ENCODE measurements around the gene OTX1. TPM values are rescaled to one million over a fixed set of nuclear protein-coding genes. Genes with fewer than 3 reads are reported as not detected.

OTX1 gene
- total and polyA plus RNA-seq, 10 of the 15 experiments (the other 5 are each of a cell fraction or from before 2014, with no cell fraction given) = 0.04 to 0.67 (median 0.23) TPM; not detected in 2

DNA sequence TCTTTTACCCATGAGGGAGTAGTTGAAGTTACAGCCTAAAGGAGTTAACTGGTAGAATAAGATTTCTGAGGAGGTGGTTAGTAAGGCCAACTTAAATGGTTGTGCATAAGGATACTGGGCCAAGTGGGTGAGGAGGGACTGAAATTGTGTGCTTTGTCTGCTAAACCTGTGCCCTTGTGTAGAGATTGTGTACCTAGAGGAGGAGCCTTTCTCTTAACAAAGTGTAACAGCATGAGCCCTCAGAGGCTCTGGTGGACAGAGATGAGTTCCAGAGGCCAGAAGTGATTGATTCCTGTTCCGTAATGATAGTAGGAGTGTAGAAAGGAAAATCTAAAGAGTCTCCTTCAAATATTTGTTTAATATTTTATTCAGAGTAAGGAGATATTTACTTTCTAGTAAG, 42.9 kb downstream of the OTX1 start (continued):
- TF ChIP-seq BCL3 (IDR thresholded peaks at IDR 0.05; ENCODE audit: borderline replicate concordance, insufficient read depth, low read depth, low read length, poor library complexity, severe bottlenecking) = no peak
- TF ChIP-seq CBFB (IDR thresholded peaks at IDR 0.05; ENCODE audit: low read depth) = no peak
- TF ChIP-seq, protein P1, sequence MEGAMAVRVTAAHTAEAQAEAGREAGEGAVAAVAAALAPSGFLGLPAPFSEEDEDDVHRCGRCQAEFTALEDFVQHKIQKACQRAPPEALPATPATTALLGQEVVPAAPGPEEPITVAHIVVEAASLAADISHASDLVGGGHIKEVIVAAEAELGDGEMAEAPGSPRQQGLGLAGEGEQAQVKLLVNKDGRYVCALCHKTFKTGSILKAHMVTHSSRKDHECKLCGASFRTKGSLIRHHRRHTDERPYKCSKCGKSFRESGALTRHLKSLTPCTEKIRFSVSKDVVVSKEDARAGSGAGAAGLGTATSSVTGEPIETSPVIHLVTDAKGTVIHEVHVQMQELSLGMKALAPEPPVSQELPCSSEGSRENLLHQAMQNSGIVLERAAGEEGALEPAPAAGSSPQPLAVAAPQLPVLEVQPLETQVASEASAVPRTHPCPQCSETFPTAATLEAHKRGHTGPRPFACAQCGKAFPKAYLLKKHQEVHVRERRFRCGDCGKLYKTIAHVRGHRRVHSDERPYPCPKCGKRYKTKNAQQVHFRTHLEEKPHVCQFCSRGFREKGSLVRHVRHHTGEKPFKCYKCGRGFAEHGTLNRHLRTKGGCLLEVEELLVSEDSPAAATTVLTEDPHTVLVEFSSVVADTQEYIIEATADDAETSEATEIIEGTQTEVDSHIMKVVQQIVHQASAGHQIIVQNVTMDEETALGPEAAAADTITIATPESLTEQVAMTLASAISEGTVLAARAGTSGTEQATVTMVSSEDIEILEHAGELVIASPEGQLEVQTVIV (IDR thresholded peaks at IDR 0.05; ENCODE audit: borderline replicate concordance, partially characterized antibody) = no peak
- no peak for TF ChIP-seq POLR2AphosphoS5 (IDR thresholded peaks at IDR 0.05; ENCODE audit: low read length)
- no peak for TF ChIP-seq POU2F2 (IDR thresholded peaks at IDR 0.05; ENCODE audit: borderline replicate concordance, low read depth, low read length)
- TF ChIP-seq ATF3 (IDR thresholded peaks at IDR 0.05; ENCODE audit: borderline replicate concordance, extremely low read depth, low read depth, low read length) = no peak
- no peak for TF ChIP-seq SIN3A (IDR thresholded peaks at IDR 0.05; ENCODE audit: low read depth, low read length)
- no peak for TF ChIP-seq TCF7 (IDR thresholded peaks at IDR 0.05; ENCODE audit: borderline replicate concordance)
- TF ChIP-seq MXI1 (IDR thresholded peaks at IDR 0.05; ENCODE audit: low read depth, low read length) = no peak
- TF ChIP-seq PAX8 (IDR thresholded peaks at IDR 0.05) = no peak
- no peak for TF ChIP-seq E2F8 (IDR thresholded peaks at IDR 0.05; ENCODE audit: low read depth, partially characterized antibody)
- no peak for TF ChIP-seq SPI1 (IDR thresholded peaks at IDR 0.05; ENCODE audit: borderline replicate concordance, insufficient read depth, low read depth, low read length)
